HG03139 (cell line): ENCODE data around the gene RHPN2.
"Not testable (repeated sequence)": the region's sequence is repeated elsewhere in the genome, so short reads cannot be mapped to it uniquely, and the experiment has no call there.

Experiments
- ATAC-seq: cut with Tn5 transposase; IDR thresholded peaks from one replicate; pipeline ENCODE4 v1.9.1; 2021; ENCODE audit not compliant: unreplicated experiment

RHPN2 gene

DNA sequence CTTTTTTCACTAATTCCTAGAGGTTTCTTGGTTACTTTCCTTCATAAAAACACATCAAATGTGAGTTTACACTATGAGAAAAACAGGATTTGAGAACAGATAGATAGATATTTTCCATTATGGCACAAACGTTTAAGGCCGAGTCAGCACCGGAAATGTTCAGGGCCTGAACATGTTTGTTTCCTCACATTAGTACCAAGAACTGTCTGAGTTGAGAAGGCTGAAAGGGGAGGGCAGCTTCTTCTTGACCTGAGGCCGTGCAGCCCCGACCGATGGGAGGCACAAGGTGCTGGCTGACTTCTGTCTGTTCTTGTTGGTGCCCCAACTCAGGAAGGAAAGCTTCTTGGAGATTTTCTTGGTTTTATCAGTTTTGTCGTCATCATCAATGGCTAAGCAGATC, 84.9 kb downstream of the RHPN2 start:
- ATAC-seq: not testable (repeated sequence)

DNA sequence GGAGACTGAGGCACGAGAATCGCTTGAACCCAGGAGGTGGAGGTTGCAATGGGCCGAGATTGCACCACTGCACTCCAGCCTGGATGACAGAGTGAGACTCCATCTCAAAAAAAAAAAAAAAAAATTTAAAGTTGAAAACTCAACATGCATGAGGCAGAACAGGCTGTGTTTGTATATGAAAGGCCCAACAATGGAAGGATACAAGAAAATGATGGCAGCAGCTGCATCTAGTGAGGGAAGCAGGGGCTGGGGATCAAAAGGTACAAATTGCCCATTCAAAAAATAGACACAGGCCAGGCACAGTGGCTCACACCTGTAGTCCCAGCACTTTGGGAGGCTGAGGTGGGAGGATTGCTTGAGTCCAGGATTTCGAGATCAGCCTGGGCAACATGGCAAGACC, 86.9 kb downstream of the RHPN2 start:
- not testable (repeated sequence) for ATAC-seq

DNA sequence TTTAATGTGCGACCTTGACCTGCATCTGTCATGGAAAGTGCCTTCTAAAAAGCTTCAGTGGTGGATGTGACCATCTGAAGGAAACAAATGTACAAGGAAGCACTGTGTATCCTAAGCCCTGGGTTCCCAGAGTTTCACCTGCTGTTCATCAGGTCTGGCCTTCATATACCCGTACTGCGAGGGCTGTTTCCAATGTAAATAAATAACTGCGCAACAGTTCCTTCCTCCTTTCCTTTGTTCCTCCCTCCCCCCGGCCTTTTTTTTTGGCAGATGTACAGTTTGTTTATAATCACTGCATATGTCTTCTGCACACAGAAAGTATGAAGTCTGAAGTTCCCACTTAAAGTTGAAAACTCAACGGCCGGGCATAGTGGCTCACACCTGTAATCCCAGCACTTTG, 87.4 kb downstream of the RHPN2 start:
- no peak for ATAC-seq

DNA sequence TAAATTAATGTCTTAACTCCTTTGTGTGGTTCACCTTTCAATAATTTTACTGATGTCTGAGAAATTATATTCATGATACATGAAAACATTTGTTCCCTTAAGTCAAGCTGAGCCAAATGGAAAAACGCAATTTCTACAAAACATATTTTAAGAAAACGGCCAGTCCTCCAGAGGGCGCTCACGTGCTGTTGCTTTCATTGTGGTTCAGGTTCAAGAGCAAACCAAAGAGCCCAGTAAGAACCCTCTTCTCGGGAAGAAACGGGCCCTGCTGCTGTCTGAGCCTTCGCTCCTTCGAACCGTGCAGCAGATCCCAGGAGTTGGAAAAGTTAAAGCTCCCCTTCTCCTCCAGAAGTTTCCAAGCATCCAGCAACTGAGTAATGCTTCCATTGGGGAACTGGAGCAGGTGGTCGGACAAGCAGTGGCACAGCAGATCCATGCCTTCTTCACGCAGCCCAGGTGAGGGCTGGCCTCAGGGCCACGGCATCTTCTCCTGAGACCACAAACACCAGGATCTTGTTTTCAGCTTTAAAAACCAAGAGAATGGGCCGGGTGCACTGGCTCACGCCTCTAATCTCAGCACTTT, 88.4 kb downstream of the RHPN2 start:
- ATAC-seq: no peak

DNA sequence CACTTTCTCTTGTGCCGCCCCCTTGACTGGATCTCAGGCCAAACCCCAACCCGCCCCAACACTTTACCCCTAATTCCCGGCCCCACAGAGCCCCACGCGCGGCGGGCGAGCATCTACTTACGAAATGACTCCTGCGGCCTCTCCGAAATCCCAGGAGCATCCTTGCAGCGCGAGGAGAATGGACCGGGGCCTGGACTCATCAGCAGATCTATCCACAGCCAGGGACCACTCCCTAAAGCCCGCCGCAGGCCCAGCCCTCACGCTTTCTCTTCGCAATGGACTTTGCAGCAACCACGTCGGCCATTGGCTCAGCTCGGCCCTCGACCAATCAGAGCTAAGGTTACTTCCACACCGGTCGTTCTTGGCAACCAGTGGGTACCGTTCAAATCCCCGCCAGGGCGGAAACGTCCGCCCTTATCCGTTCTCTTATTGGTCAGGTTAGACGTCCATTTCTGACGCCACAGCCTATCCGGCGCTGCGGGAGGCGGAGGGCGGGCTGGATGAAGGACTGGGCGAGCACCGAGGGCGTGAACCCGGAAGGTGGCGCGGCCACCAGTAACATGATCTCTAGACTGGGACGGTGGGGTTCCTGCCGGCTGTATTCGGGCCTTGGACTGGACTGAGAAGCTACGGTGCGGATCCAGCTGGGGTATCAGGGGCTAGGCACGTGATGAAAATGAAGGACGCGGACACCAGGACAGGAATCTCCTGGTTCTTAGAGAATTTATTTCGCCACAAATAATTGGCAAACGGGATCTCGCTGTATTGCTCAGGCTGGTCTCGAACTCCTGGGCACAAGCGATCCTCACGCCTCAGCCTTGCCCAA, 92.8 kb downstream of the RHPN2 start, which contains the start of the genes CEP89 and FAAP24:
TSS of gene CEP89 (minus strand) at position 244 of the 826 bp plus-strand sequence. CDS start at position 160, 84 bp downstream.
TSS of gene FAAP24 (plus strand) at position 528 of the 826 bp plus-strand sequence. CDS start 955 bp downstream, outside the sequence.
- ATAC-seq: peak; percentile 99

DNA sequence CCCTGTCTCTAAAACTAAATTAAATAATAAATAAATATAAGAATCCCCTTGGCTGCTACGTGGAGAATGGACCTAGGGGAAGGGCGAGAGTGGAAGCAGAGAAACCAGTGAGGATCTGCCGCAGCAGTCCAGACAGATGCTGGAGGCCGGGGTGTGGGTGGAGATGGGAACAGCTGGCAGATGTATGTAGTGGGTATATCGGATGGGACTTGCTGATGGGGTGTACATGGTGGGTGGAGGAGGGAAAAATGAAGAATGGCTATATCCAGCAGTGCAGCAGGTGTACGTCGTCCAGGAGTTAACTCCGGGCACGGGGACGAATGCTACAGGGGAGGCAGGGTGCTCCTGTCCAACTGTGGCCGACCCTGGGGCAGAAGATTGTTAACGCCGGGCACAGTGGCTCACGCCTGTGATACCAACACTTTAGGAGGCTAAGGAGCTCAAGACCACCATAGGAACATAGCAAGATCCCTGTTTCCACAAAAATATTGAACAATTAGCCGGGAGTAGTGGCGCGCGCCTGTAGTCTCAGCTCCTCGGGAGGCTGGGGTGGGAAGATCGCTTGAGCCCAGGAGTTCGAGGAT, 93.6 kb downstream of the RHPN2 start:
- no peak for ATAC-seq

DNA sequence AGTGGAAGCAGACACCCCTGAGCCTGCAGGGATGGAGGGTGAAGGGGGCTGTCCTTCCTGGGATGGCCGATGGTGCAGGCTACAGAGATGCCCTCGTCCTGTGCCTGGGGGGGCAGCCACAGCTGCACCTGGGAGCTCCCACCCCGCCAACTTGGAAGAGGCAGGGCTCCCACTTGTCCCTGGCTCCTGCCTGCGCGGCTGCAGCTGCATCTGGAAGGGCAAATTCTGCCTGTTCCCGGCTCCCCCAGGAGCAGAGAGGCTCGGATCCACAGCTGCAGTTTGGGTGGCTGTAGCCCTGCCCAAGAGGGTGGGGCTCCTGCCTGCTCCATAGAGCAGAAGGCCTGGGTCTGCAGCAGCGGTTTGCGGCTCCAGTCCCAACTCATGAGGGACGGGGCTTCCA, 95.1 kb downstream of the RHPN2 start:
- ATAC-seq: no peak

DNA sequence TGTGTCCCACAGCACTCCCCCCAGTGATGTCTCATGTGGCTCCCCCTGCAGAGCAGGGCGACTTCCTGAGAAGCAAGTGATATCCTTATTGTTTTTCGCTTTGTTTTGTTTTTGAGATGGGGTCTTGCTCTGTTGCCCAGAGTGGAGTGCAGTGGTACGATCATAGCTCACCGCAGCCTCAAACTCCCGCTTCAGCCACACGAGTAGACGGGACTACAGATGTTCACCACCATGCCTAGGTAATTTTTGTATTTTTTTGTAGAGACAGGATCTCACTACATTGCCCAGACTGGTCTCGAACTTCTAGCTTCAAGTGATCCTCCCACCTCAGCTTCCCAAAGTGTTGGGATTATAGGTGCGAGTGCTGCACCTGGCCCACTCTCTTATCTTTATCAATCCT, 97.9 kb downstream of the RHPN2 start:
- ATAC-seq: no peak

DNA sequence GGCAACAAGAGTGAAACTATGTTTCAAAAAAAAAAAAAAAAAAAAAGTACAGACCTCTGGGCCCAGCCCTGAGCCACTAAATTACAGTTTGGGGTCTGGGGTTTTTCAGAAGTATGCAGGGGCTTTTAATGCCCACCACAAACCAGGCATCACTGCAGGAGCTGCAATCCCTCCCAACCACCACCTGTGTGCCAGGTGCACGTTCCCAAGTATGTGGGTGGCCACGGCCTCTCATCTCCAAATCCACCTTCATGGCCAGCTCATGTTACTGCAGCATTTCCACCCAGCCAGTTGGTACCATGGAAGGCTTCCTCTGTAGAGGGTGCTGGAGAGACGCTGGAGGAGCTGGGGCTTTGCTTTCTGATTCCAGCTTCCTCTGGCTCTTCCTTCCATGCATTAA, 119.4 kb downstream of the RHPN2 start:
- no peak for ATAC-seq

DNA sequence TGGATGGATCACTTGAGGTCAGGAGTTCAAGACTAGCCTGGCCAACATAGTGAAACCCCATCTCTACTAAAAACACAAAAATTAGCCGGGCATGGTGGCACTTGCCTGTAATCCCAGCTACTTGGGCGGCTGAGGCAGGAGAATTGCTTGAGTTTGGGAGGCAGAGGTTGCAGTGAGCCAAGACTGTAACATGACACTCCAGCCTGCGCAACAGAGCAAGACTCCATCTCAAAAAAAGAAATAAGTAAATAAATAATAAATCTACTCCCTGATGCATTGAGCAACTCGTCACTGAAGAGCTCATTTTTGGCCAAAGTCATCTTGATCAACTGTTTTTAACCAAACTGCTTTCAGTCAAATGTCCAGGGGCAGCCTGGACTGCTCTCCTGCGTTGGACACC, 123.4 kb downstream of the RHPN2 start:
- not testable (repeated sequence) for ATAC-seq

DNA sequence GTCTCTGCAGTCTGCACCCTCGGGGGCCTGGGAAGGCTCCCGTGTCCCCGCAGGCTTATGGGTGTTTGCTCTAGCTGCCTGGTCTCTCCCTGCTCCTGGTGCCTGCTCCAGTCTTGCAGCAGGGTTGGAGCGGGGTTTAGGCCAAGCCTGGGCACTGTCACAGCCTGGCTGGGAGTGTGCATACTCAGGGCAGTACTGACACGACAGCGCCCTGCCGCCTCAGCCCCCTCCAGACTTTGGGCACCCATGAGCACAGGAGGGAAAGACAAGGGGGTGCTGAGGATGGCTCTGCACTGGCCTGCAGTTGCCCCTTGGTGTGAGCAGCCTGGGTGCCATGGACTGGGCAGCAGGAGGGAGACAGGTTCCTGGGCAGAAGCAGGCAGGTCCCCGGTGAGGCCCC, 128.6 kb downstream of the RHPN2 start:
- ATAC-seq: no peak

DNA sequence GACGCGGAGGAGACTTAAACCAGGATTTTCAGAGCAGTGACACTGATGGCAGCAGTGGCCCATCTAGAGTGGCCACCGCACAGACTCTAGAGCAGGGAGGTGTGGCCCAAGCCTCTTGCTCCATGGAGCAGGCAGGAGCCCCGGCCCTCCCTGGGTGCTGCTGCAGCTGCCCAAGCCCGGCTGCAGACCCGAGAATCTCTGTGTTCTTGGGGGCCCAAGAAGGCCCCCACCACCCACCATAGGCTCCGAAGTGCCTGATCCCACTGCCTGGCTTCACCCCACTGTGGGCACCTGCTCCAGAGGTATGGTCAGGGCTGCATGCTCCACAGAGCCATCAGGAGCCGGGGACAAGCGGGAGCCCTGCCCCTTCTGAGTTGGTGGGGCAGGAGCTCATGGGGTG, 129.1 kb downstream of the RHPN2 start:
- ATAC-seq: no peak

DNA sequence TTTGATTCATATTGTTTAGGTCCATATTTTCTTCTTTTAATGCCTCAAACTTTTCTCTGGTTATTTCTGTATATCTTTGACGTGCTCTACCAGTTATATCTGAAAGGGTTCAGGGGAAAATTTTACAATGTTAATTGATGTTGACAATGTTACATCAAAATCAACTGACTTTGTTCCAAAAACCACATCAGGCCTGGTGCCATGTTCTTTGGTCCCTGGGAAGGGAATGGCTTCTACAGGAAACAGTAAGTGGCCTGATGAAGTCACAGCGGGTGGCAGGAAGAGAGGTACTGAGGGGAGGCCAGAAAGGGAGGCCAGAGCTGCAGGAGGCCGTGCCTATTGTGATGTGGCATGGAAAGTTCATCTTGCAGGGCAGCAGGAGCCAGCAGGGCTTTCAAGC, 131.1 kb downstream of the RHPN2 start:
- no peak for ATAC-seq

DNA sequence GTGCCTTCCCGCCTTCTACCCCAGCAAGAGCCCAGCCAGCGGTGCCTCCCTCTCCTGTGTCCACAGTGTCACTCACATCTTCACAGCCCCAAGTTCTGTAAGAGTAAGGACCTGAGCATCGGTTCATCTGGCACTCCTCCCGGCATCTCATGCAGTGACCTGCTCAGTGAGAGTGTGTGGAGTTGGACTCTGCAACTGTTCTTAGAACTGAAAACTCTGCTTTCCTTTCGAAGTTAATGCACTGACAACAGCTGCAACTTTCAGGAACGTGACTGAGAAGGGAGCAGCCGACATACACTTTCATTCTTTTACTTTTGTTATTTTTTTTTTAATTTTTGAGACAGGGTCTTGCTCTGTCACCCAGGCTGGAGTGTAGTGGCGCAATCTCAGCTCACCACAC, 134.1 kb downstream of the RHPN2 start:
- ATAC-seq: no peak

DNA sequence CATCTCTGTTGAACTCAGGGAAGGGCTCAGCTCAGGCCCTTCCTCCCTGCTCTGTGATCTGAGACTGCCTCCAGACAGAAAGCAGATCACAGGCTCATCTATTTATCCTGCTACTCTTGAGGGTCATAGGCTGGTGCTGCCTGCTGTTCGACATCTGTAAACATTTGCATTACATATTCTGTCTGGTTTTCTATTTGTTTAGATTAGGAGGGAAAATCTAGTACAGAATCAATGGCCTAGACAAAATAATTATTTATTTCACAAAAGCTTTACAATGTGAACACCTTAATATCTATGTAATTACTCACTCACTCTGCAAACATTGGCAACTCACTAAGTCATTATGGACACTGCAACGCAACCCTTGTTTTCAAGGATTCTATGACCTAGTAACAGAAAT, 135.9 kb downstream of the RHPN2 start:
- no peak for ATAC-seq
